HCEC 1CT (cell line): Measurements from ENCODE around the gene ABCB7.
A peak's percentile ranks its signal among the peaks of the same experiment; 100 is the strongest.
"Not testable (repeated sequence)": the region's sequence is repeated elsewhere in the genome, so short reads cannot be mapped to it uniquely, and the experiment has no call there.

Experiments used
- DNase-seq: peaks from one replicate; pipeline ENCODE4 v3.0.0-alpha.2; 2017

The ABCB7 gene

GRCh38 chrX:75155827-75156525 is at the start of gene ABCB7:
Gene ABCB7 (minus strand): TSS chrX:75156283. CDS start chrX:75156272, 11 bp downstream.
- peak; percentile 76 for DNase-seq

- DNase-seq: not testable (repeated sequence)
These were observed 32.5 kb upstream of the ABCB7 start for GRCh38 chrX:75188415-75189206.

- no peak for DNase-seq
These were observed 25.6 kb upstream of the ABCB7 start for GRCh38 chrX:75181721-75182120.

GRCh38 chrX:75179536-75180293 is 23.6 kb upstream of the ABCB7 start:
- DNase-seq: not testable (repeated sequence)

GRCh38 chrX:75172257-75172890 is 16.3 kb upstream of the ABCB7 start:
- DNase-seq: not testable (repeated sequence)

GRCh38 chrX:75158054-75158453 is 2.0 kb upstream of the ABCB7 start:
- no peak for DNase-seq

- DNase-seq: peak; percentile 14
These were observed 455 bp upstream of the ABCB7 start for GRCh38 chrX:75156531-75156945.

GRCh38 chrX:75155447-75155826 is 646 bp downstream of the ABCB7 start:
- peak; percentile 9 for DNase-seq

- DNase-seq: no peak
These were observed 1.2 kb downstream of the ABCB7 start for GRCh38 chrX:75154871-75155270.

GRCh38 chrX:75151827-75152592 is 4.1 kb downstream of the ABCB7 start:
- no peak for DNase-seq

GRCh38 chrX:75149654-75150053 is 6.4 kb downstream of the ABCB7 start:
- no peak for DNase-seq

- no peak for DNase-seq
These were observed 23.4 kb downstream of the ABCB7 start for GRCh38 chrX:75132672-75133071.

- DNase-seq: no peak
These were observed 24.0 kb downstream of the ABCB7 start for GRCh38 chrX:75131973-75132627.

- DNase-seq: not testable (repeated sequence)
These were observed 27.0 kb downstream of the ABCB7 start for GRCh38 chrX:75129069-75129468.

GRCh38 chrX:75118296-75118695 is 37.8 kb downstream of the ABCB7 start:
- DNase-seq: no peak

GRCh38 chrX:75115707-75116413 is 40.2 kb downstream of the ABCB7 start:
- no peak for DNase-seq

GRCh38 chrX:75114638-75115037 is 41.4 kb downstream of the ABCB7 start:
- DNase-seq: no peak

GRCh38 chrX:75113664-75114063 is 42.4 kb downstream of the ABCB7 start:
- no peak for DNase-seq

GRCh38 chrX:75107863-75108509 is 48.1 kb downstream of the ABCB7 start:
- DNase-seq: no peak

GRCh38 chrX:75106772-75107171 is 49.3 kb downstream of the ABCB7 start:
- no peak for DNase-seq
